HL-60 (cell line): ENCODE data around the gene GGTA1.

Experiments used
- DNase-seq, 2 experiments: peaks; one replicate each; pipeline ENCODE4 v3.0.0-alpha.2; 2010 to 2020; ENCODE audit warnings: low read depth in 1 of 2, low spot score in 1 of 2
- H3K27ac ChIP-seq: fragments of 250-450 bp; sonication (Bioruptor Pico); replicated peaks from 2 replicates; pipeline ENCODE4 v1.5.1; 2020; ENCODE audit warnings: mild to moderate bottlenecking, moderate library complexity
- H3K27me3 ChIP-seq: fragments of 250-450 bp; sonication (Bioruptor Pico); 2 replicates; pipeline ENCODE4 v1.5.1; 2021; ENCODE audit warnings: mild to moderate bottlenecking, moderate library complexity; ENCODE audit not compliant: insufficient read depth, poor library complexity, severe bottlenecking
- H3K4me3 ChIP-seq: replicated peaks from 2 replicates; pipeline ENCODE4 v1.5.1; 2011; ENCODE audit warnings: mild to moderate bottlenecking, control low read depth, low read length; ENCODE audit not compliant: insufficient read depth
- GABPA ChIP-seq: IDR thresholded peaks from 2 replicates; pipeline ENCODE4 v1.6.1; 2012; ENCODE audit warnings: low read depth
- POLR2AphosphoS5 ChIP-seq: IDR thresholded peaks from 2 replicates; pipeline ENCODE4 v1.6.1; 2012; ENCODE audit warnings: low read depth
- SPI1 ChIP-seq: IDR thresholded peaks from 2 replicates; pipeline ENCODE4 v1.6.1; 2012; ENCODE audit warnings: low read depth, mild to moderate bottlenecking, borderline replicate concordance
- TF ChIP-seq, protein P1 (sequence below): IDR thresholded peaks from one replicate; pipeline ENCODE4 v1.5.1; 2011; ENCODE audit warnings: low read length, control low read depth, inconsistent platforms; ENCODE audit not compliant: insufficient read depth
- TF ChIP-seq, protein P2 (sequence below): IDR thresholded peaks from 2 replicates; pipeline ENCODE4 v1.6.1; 2012; ENCODE audit warnings: low read depth; ENCODE audit not compliant: insufficient replicate concordance

The GGTA1 gene

DNA sequence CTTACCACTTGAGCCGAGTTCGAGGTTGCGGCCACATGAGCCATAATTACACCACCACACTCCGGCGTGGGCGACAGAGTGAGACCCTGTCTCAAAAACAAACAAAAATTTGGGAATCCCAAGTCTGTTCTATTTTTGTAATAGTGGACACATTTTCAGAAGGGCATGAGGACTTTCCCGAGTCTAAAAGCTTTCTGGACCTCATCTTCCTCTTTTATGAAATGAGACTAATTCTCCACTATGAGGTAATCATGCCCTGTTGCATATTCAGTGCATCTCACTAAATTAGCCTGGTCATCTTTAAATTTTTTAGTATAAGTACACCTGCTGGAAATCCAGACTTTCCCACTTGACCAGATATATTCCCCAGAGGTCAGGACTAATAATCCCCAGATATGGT is 55.7 kb downstream of the GGTA1 start:
- Histone ChIP-seq H3K4me3 (no peak overlapping the region), H3K27me3 (peaks cover under 1% of the 10 kb centered on the region), H3K27ac (no peak overlapping the region)
- TF ChIP-seq GABPA (no peak), SPI1 (no peak), POLR2AphosphoS5 (no peak)
- TF ChIP-seq, protein P1, sequence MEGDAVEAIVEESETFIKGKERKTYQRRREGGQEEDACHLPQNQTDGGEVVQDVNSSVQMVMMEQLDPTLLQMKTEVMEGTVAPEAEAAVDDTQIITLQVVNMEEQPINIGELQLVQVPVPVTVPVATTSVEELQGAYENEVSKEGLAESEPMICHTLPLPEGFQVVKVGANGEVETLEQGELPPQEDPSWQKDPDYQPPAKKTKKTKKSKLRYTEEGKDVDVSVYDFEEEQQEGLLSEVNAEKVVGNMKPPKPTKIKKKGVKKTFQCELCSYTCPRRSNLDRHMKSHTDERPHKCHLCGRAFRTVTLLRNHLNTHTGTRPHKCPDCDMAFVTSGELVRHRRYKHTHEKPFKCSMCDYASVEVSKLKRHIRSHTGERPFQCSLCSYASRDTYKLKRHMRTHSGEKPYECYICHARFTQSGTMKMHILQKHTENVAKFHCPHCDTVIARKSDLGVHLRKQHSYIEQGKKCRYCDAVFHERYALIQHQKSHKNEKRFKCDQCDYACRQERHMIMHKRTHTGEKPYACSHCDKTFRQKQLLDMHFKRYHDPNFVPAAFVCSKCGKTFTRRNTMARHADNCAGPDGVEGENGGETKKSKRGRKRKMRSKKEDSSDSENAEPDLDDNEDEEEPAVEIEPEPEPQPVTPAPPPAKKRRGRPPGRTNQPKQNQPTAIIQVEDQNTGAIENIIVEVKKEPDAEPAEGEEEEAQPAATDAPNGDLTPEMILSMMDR: no peak
- TF ChIP-seq, protein P2, sequence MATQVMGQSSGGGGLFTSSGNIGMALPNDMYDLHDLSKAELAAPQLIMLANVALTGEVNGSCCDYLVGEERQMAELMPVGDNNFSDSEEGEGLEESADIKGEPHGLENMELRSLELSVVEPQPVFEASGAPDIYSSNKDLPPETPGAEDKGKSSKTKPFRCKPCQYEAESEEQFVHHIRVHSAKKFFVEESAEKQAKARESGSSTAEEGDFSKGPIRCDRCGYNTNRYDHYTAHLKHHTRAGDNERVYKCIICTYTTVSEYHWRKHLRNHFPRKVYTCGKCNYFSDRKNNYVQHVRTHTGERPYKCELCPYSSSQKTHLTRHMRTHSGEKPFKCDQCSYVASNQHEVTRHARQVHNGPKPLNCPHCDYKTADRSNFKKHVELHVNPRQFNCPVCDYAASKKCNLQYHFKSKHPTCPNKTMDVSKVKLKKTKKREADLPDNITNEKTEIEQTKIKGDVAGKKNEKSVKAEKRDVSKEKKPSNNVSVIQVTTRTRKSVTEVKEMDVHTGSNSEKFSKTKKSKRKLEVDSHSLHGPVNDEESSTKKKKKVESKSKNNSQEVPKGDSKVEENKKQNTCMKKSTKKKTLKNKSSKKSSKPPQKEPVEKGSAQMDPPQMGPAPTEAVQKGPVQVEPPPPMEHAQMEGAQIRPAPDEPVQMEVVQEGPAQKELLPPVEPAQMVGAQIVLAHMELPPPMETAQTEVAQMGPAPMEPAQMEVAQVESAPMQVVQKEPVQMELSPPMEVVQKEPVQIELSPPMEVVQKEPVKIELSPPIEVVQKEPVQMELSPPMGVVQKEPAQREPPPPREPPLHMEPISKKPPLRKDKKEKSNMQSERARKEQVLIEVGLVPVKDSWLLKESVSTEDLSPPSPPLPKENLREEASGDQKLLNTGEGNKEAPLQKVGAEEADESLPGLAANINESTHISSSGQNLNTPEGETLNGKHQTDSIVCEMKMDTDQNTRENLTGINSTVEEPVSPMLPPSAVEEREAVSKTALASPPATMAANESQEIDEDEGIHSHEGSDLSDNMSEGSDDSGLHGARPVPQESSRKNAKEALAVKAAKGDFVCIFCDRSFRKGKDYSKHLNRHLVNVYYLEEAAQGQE: no peak
- no peak for DNase-seq

DNA sequence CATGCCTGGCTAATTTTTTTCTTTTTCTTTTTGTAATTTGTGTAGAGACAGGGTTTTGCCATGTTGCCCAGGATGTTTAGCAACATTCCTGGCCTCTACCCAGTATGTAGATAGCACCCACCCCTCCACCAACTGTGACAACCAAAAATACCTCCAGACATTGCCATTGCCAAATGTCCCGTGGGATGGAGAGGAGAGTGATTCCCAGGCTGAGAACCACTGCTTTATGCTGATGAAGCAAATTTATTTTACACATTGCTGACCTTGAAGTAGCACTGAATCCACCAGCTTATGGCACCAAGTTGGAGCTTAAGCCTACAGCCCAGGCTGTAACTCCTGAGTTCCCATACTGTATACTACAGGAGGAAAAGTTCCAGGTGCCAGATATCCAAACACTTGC is 58.5 kb downstream of the GGTA1 start:
- TF ChIP-seq GABPA (no peak), SPI1 (no peak), POLR2AphosphoS5 (no peak)
- TF ChIP-seq, protein P2: no peak
- TF ChIP-seq, protein P1: no peak
- Histone ChIP-seq H3K4me3 (no peak overlapping the region), H3K27ac (no peak overlapping the region), H3K27me3 (peaks cover 4% of the 10 kb centered on the region)
- DNase-seq: no peak

DNA sequence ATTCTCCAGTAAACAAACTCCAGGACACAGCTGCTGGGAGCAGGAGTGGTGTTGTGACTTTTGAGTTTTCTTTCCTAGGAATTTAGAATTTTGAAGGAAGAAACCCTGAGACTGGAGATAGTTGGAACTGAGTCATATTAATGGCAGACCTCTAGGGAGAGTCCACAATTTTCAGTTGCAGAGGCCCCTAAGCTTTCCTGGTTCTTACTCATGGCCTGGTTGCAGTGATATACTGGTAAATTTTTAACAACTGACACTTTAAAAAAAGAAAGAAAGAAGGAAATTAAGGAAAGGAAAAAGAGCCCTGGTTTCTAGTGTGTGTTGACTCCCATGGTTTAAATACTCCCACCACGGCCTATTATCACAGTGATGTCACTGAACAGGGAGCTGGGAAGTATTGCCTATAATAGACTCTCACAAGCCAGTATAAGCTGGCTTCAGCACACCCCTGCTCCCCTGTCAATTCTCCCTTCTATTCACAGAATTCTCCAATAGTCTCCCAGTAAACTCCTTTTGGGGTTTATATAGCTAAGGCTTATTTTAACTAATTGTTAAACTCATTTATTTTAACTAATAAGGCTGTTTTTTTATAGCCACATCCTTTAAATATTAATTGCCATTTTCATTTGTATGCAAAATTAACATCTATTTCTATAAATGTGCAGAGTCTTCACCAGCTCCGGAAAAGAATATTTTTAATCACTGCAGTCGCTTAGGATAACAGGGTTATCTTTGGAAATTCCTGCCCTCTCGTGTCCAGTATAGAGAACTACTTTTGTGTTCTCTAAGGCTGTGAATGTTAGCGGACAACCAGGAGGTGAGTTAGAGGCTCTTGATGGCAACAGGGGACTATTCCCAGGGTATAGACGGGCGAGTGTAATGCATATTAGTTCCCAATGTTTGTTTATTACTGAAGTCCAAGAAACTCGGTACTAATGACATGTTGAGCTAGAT is 59.7 kb downstream of the GGTA1 start:
- Histone ChIP-seq H3K27ac (no peak overlapping the region), H3K27me3 (peaks cover 4% of the 10 kb centered on the region), H3K4me3 (no peak overlapping the region)
- TF ChIP-seq POLR2AphosphoS5 (no peak), GABPA (no peak), SPI1 (no peak)
- TF ChIP-seq, protein P2: no peak
- TF ChIP-seq, protein P1: no peak
- DNase-seq: no peak
